Measurements from ENCODE around the gene KLHL7. TPM values are rescaled to one million over a fixed set of nuclear protein-coding genes. Genes with fewer than 3 reads are reported as not detected.
"Not testable (repeated sequence)": the region's sequence is repeated elsewhere in the genome, so short reads cannot be mapped to it uniquely, and the experiment has no call there.

KLHL7 gene
- total and polyA plus RNA-seq, 8 donors: 8.4 to 55.9 (median 17.6) TPM

GRCh38 chr7:23123007-23123406, 17.4 kb downstream of the KLHL7 start:
- Histone ChIP-seq H3K36me3 (peaks cover 4 to 38% (median 37%) of the 10 kb centered on the region in 4 donors), H3K27ac (no peak overlapping the region), H3K4me3 (no peak overlapping the region), H3K4me1 (peaks cover 0 to 9% (median 3%) of the 10 kb centered on the region in 4 donors), H3K27me3 (no peaks in the 10 kb centered on the region), H3K9me3 (no peaks in the 10 kb centered on the region)
- intact Hi-C loops (cut with DNase I; ENCODE audit: low total_unique reads): no loop called here
- no peak for DNase-seq
- TF ChIP-seq POLR2A (IDR thresholded peaks at IDR 0.05): no peak
- no peak for TF ChIP-seq CTCF (IDR thresholded peaks at IDR 0.05)
- TF ChIP-seq POLR2AphosphoS5 (IDR thresholded peaks at IDR 0.05): no peak
- 63 to 92% (median 73%) methylated on average over 2 of the region's 2 CpGs for WGBS, 5 donors

DNA sequence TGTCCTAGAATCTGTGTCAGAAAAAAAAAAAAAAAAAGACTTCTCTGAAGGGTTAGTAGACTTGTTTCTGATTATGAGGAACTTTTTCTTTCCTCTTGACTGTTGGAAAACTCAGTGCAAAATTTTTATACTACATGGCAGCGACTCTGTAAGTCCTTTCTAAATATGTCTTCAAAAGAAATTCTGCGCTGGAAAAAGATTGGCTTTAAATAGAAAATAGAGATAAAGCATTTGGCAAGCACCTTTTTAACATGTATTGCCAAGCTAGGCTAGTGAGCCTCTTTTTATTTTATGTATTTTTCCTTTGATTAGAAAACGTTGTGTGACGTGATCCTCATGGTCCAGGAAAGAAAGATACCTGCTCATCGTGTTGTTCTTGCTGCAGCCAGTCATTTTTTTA, 17.9 kb downstream of the KLHL7 start:
- Histone ChIP-seq H3K27me3 (no peaks in the 10 kb centered on the region), H3K9me3 (no peaks in the 10 kb centered on the region), H3K36me3 (peaks cover 4 to 42% (median 39%) of the 10 kb centered on the region in 4 donors), H3K27ac (no peak overlapping the region), H3K4me3 (no peak overlapping the region), H3K4me1 (peaks cover 0 to 6% (median 2%) of the 10 kb centered on the region in 4 donors)
- 29 to 58% (median 39%) methylated on average over 5 of the region's 5 CpGs for WGBS, 5 donors
- no peak for DNase-seq
- intact Hi-C loops (cut with DNase I; ENCODE audit: low total_unique reads): no loop called here
- no peak for TF ChIP-seq POLR2AphosphoS5 (IDR thresholded peaks at IDR 0.05)
- no peak for TF ChIP-seq EP300 (IDR thresholded peaks at IDR 0.05)
- no peak for TF ChIP-seq POLR2A (IDR thresholded peaks at IDR 0.05)
- no peak for TF ChIP-seq CTCF (IDR thresholded peaks at IDR 0.05)

GRCh38 chr7:23129036-23129435, 23.5 kb downstream of the KLHL7 start:
- H3K27me3 ChIP-seq: no peaks in the 10 kb centered on the region
- H3K27ac ChIP-seq: no peak overlapping the region
- TF ChIP-seq POLR2AphosphoS5 (IDR thresholded peaks at IDR 0.05) (no peak), CTCF (IDR thresholded peaks at IDR 0.05) (no peak), EP300 (IDR thresholded peaks at IDR 0.05) (no peak), POLR2A (IDR thresholded peaks at IDR 0.05) (no peak)
- no peaks in the 10 kb centered on the region for H3K4me1 ChIP-seq
- DNase-seq: no peak
- WGBS, 5 donors: 75 to 96% (median 90%) methylated on average over 4 of the region's 4 CpGs
- H3K9me3 ChIP-seq: peaks cover 0 to 4% (median 0%) of the 10 kb centered on the region in 4 donors
- intact Hi-C loops (cut with DNase I; ENCODE audit: low total_unique reads): no loop called here
- H3K4me3 ChIP-seq: no peak overlapping the region
- peaks cover 4 to 72% (median 54%) of the 10 kb centered on the region in 4 donors for H3K36me3 ChIP-seq

GRCh38 chr7:23131799-23132198, 26.2 kb downstream of the KLHL7 start:
- H3K27me3 ChIP-seq; H3K9me3 ChIP-seq; DNase-seq; H3K4me3 ChIP-seq; intact Hi-C loops (cut with DNase I; ENCODE audit: low total_unique reads); H3K4me1 ChIP-seq; H3K27ac ChIP-seq: not testable (repeated sequence)
- 93 to 98% (median 97%) methylated on average over 2 of the region's 2 CpGs for WGBS, 5 donors
- peaks cover 0 to 46% (median 29%) of the 10 kb centered on the region in 4 donors for H3K36me3 ChIP-seq

- H3K4me1 ChIP-seq: no peaks in the 10 kb centered on the region
- no peak for DNase-seq
- no peak overlapping the region for H3K4me3 ChIP-seq
- TF ChIP-seq CTCF (IDR thresholded peaks at IDR 0.05) (no peak), POLR2AphosphoS5 (IDR thresholded peaks at IDR 0.05) (no peak), POLR2A (IDR thresholded peaks at IDR 0.05) (no peak), EP300 (IDR thresholded peaks at IDR 0.05) (no peak)
- intact Hi-C loops (cut with DNase I; ENCODE audit: low total_unique reads): no loop called here
- H3K27me3 ChIP-seq: no peaks in the 10 kb centered on the region
- peaks cover 0 to 27% (median 11%) of the 10 kb centered on the region in 4 donors for H3K36me3 ChIP-seq
- no peak overlapping the region for H3K27ac ChIP-seq
- H3K9me3 ChIP-seq: peaks cover 0 to 4% (median 0%) of the 10 kb centered on the region in 4 donors
Measured at GRCh38 chr7:23133797-23134196, 28.2 kb downstream of the KLHL7 start.
